ENCODE data around the gene TGOLN2.

DNA sequence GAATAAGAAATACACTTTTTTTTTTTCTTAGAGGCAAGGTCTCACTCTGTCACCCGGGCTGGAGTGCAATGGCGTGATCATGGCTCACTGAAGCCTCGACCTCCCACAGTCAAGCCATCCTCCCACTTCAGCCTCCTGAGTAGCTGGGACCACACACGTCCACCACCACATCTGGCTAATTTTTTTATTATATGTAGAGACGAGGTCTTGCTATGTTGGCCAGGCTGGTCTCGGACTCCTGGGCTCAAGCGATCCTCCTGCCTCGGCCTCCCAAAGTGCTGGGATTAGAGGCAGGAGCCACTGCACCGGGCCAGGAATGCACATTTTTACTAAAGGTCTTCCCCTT lies 2.4 kb downstream of the TGOLN2 start:
- TF ChIP-seq EZH2 (IDR thresholded peaks at IDR 0.05; ENCODE audit: low read depth): no peak
- TF ChIP-seq, protein P1, sequence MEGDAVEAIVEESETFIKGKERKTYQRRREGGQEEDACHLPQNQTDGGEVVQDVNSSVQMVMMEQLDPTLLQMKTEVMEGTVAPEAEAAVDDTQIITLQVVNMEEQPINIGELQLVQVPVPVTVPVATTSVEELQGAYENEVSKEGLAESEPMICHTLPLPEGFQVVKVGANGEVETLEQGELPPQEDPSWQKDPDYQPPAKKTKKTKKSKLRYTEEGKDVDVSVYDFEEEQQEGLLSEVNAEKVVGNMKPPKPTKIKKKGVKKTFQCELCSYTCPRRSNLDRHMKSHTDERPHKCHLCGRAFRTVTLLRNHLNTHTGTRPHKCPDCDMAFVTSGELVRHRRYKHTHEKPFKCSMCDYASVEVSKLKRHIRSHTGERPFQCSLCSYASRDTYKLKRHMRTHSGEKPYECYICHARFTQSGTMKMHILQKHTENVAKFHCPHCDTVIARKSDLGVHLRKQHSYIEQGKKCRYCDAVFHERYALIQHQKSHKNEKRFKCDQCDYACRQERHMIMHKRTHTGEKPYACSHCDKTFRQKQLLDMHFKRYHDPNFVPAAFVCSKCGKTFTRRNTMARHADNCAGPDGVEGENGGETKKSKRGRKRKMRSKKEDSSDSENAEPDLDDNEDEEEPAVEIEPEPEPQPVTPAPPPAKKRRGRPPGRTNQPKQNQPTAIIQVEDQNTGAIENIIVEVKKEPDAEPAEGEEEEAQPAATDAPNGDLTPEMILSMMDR (conservative IDR thresholded peaks at IDR 0.05): no peak
